CD4-positive, alpha-beta T cell treated with Interferon gamma for 1 hour (primary cell): ENCODE data around the gene TPM2.
"Not testable (repeated sequence)": the region's sequence is repeated elsewhere in the genome, so short reads cannot be mapped to it uniquely, and the experiment has no call there.

Experiments
- DNase-seq: peaks from one replicate; pipeline ENCODE4 v3.0.0-alpha.2; 2020

The TPM2 gene

DNA sequence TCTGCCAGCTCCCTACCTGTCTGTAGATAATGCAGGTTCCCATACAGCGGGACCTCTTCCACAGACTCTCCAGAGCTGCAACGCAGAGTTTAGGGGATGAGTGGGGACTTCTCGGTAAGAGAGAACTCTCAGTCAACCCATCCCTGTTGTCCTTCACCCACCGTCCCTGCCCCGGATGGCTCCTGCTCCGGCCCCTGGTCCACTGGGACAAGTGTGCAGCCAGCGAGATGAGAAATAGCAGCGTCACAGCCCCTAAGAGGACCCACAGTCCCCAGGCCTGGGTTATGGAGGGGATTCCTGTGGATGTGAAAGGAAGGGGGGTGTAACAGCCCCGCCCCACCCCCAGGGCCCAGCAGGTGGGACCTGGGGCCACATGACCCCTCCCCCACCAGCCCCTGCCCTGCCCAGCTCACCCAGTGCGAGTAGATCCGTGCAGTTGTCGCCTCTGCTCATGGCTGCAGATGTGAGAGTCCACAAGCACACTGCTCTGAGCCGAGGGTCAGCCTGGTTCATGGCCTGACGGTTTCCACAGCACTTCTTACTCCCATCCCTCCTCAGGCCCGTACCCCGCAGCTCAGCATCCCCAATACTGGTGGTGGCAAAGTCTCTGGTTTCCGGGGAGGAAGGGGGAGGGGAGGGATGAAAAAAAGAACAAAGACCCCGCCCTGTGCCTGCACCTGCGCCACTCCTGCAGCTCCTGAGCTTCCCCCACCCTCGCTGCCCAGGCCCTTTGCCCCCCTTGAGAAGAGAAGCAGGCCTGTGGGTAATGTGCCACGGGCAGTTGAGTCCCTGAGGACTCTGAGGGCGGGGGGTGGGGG lies 39.2 kb downstream of the TPM2 start, which contains the start of gene SIT1:
Gene SIT1, minus strand, starts transcription at position 591 of the 818 bp plus-strand sequence. Its CDS starts 78 bp downstream, at position 513.
- DNase-seq: peak; percentile 25

DNA sequence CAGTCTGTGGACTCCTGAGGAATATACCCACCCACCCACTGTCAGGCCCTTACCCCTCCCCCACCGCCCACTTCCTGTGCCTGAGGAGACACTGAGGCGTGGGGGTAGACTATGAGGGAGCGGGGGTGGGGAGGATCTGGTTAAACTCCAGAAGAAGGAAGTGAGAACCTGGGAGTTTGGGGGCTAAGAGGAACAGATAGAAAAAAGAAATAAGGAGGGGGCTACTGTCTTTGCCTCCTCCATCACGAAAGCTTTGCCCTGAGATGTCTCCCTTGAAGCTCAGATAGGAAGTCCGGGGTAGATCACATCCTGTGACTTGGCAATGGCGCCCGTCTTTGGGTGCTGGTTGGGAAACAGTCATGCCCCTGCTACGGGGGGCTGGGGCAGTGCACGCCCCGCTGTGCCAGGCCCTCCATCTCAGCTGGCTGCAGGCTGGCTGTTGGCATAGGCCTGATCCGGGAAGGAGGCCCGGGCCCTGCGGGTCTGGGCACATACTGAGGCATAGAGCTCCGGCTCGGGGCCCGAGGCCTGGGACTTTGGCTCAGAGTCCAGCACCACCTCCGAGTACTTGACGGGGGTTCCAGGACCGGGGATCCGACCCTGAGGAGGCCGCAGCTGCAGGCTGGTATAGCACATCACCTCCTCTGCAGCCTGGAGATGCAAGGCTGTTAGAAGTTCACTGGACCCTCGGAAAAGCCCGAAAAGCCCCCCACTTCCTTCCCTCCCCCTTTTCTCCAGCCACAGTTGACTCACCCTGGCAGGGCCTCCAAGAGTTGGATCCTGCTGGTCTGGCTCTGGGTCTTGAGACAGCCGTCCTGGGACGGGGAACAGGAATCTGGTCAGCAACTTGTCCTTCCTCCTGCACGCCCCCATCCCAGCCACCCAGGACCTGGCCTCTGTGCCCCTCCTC lies 40.0 kb downstream of the TPM2 start:
- peak; percentile 26 for DNase-seq

DNA sequence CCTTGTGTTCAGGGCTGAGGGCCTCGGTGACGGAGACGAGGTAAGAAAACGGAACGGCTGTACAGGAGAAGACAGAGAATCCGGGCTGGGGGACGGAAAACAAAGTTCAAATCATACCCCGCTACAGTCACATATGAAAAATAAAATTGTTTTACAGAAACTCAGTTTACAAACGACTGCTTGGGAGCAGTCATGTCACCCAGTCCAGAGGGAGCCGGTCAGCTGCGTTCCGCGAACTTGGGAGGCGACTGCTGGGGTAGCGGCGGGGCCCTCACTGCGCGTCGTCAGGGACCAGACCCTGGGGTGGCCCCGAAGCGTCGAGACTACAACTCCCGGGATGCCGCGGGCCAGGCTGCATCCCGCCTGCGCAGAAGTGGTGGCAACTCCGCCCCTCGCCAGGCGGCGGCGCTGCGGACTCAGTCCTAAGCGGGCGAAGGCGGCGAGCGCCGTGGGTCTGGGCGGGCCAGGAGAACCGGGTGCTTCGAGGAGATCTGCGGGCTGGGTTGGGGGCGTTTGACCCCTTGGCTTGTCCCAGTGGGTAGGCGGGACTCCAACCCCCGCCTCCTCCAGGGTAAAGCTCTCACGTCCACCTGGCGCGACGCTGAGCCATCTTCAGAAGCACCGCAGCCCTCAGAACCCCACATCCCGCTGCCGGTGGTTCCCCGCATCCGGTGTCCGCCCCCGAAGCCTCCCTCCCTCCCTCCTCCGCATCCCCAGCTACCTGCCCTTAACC lies 43.0 kb downstream of the TPM2 start:
- DNase-seq: peak; percentile 89

DNA sequence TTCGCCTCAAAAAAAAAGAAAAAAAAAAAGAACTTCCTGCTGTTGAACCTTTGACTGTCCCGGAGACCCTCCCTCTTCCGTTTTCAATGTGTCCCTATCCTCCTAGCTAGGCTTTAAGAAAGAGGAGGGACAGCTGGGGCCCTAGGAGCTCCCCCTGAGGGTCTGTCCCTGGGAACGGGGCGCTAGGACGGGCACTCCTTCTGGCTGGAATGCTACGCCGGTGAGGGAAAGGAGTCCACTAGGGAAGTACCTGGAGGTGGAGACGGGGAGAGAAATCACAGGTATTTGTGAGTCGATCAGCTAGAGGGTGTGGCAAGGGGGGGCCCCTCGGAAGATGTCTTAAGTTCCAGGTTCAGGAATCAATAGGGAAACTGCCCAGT lies 43.6 kb downstream of the TPM2 start:
- no peak for DNase-seq

GRCh38 chr9:35645736-35646135 lies 44.0 kb downstream of the TPM2 start:
- DNase-seq: not testable (repeated sequence)

DNA sequence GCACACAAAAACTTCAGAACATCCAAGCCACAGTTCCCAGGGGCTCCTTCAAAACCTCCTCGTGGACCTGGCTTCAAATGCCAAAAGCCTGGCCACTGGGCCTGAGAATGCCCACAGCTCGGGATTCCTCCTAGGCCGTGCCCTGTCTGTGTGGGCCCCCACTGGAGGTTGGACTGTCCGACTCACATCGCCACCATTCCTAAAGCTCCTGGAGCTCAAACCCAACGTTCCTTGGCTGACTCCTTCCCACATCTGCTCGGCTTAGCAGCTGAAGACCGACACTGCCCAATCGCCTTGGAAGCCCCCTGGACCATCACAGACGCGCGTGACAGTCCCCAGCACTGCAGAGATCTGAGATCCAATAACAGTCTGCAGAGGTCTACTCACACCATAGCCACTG lies 46.7 kb downstream of the TPM2 start:
- no peak for DNase-seq

DNA sequence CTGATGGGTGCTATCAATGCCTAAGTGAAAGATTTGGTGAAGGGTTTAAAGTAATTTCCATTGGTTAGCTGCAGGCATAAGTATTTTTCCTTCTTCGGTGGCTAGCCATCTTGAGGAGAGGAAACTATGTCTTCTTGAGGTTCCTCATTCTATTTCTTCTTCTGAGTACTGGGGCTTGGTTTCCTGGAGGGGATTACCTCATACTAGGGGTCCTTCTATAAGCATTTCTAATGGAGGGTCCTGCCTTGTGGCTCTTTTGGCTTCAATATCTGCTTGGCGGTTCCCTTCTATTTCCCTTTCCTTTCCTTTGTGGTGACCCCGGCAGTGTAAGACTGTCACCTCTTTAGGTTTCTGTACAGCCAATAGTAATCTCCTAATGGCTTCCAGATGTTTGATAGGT lies 48.2 kb downstream of the TPM2 start:
- not testable (repeated sequence) for DNase-seq

GRCh38 chr9:35640431-35640830 lies 49.3 kb downstream of the TPM2 start:
- not testable (repeated sequence) for DNase-seq

DNA sequence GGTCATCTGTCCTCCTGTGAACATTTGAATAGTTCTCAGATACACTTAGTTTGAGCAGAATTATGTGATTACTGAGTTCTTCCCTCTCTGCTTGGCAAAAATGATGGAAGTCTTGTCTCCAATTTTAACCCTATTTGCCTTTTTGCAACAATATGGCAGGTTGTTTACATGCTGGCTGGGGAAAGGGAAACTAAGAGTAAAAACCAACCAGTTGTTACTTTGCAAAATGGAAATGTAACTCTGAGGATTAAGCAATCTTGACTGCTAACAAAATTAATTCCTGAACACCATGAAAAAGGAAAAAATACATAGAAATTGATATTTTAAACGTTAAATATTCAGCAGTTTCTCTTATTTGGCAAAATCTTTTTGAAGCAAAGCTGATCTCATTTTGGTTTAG lies 50.1 kb downstream of the TPM2 start:
- DNase-seq: no peak

GRCh38 chr9:35639225-35639624 lies 50.5 kb downstream of the TPM2 start:
- not testable (repeated sequence) for DNase-seq

DNA sequence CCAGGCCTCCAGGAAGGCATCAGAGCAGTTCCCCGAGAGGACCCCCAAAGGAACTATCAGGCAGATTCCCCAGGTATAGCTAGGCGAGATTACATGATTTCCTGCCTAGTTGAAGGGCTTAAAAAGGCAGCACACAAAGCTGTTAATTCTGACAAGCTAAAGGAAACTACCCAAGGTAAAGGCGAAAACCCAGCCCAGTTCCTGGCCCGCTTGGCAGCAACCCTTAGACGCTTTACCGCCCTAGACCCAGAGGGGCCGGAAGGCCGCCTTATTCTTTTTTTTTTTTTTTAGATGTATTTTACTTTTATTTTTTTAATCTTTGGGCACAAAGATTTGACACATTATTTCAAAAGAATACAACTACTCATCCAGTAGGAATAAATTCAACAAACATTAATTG lies 51.0 kb downstream of the TPM2 start:
- DNase-seq: peak; percentile 54

GRCh38 chr9:35637427-35637955 lies 52.2 kb downstream of the TPM2 start:
- not testable (repeated sequence) for DNase-seq

DNA sequence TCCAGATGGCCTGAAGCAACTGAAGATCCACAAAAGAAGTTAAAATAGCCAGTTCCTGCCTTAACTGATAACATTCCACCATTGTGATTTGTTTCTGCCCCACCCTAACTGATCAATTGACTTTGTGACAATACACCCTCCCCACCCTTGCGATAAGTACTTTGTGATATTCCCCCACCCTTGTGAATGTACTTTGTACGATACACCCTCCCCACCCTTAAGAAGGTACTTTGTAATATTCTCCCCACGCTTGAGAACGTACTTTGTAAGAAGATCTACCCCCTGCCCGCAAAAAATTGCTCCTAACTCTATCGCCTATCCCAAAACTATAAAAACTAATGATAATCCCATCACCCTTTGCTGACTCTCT lies 52.9 kb downstream of the TPM2 start:
- DNase-seq: not testable (repeated sequence)

GRCh38 chr9:35636135-35636876 lies 53.4 kb downstream of the TPM2 start:
- DNase-seq: no peak

DNA sequence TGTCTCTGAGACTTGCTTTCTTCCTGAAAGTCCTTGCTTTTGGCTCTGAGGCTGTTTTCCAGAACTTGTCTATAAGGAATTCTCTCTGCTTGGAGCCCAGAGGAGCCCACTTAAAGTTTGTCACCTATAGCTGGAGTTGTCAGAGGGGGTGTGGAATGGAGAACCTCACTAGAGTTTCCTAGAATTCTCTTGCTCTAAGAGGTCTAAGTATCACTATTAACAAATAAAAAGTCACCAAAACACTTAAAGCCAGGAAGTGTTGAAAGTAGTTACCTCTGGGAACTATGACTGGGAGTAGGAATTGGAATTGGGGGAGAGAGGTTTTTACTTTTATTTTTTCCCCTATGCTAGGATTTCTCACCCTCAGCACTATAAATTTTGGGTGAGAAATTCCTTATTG lies 54.0 kb downstream of the TPM2 start:
- DNase-seq: no peak
